Hypothalamus (tissue), 51 donors: ENCODE measurements around the gene MT2A.
"Not testable (repeated sequence)": the region's sequence is repeated elsewhere in the genome, so short reads cannot be mapped to it uniquely, and the experiment has no call there.

ENCODE experiments used
- DNase-seq, 51 donors: peaks; one replicate each; lab custom pipeline; 2025; lab: John Stamatoyannopoulos, UW

The MT2A gene

DNA sequence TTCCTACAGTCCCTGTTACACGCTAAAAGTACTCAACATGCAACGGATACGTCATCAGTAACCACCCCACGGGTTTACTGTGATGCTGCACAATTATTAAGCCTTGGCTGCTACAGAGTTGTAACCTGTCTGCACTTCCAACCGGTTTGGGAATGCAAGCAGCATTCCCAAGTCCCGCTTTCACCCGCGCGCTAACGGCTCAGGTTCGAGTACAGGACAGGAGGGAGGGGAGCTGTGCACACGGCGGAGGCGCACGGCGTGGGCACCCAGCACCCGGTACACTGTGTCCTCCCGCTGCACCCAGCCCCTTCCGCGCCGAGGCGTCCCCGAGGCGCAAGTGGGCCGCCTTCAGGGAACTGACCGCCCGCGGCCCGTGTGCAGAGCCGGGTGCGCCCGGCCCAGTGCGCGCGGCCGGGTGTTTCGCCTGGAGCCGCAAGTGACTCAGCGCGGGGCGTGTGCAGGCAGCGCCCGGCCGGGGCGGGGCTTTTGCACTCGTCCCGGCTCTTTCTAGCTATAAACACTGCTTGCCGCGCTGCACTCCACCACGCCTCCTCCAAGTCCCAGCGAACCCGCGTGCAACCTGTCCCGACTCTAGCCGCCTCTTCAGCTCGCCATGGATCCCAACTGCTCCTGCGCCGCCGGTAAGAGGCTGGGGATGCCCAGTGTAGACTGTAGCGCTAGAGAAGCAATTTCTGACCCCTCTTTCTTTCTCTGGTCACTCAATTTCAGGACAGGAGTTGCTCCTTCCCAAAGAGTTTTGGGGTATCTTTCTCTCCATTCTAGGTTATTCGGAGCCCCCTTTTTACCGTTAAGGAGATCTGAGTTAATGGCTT lies at the start of gene MT2A:
TSS of gene MT2A (plus strand) at position 542 of the 833 bp plus-strand sequence. CDS start at position 614, 72 bp downstream.
- peak in 46 of 51 donors; percentile 36 to 92 (median 80) for DNase-seq

DNA sequence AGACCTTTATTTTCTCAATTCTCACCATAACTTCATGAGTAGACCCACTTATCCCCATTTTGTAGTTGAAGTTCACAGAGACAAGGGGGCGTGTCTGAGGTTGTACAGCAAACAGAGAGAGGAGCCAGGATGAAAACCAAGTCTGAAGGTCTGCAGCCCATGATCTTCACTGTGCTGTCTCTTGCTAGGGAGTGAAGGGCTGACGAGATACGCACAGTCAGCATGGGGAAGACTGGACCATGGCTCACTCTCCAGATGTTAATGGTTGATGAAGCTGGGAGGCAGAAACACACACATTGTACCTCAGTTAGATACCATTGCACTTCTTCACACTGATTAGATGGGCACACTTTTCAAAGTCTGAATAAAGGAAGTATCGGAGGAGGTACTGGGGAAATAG lies 49.3 kb upstream of the MT2A start:
- DNase-seq = no peak

- DNase-seq = no peak
Observed at GRCh38 chr16:56560447-56560846, 47.9 kb upstream of the MT2A start.

GRCh38 chr16:56561126-56561525 lies 47.3 kb upstream of the MT2A start:
- no peak for DNase-seq

DNA sequence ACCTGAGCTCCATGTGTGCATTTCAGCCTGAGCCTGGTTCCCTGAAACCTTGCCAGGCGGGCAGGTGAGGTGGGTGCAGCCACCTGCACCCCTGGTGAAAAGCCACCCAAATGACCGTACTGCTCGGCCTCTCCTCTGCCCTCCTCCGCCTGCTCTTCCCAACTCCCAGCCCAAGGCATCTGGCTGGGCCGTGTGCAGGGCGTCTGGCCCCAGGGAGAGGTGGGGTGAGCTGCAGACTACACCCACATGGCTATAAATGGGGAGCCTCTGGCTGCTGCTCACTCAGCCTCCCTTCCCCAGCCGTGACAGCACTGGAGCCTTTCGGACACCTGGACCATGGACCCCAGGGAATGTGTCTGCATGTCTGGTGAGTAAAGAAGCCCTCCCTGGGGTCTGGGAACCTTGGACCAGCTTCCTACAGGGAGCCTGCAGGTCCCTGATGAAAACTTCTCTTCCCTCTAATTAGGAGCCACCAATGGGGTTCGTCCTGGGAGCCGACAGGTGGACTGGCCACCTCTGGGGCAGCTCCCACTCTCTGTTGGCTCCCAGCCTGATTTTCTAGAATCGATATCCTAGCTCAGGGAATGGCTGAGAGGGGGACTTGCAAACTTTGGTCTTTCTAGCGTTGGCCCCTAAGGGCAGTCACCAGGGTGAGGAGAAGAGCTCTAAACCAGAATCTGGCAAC lies 43.4 kb upstream of the MT2A start, which contains the start of gene MT4:
TSS of gene MT4 (plus strand) at position 281 of the 685 bp plus-strand sequence. CDS start at position 337, 56 bp downstream.
- DNase-seq = no peak

DNA sequence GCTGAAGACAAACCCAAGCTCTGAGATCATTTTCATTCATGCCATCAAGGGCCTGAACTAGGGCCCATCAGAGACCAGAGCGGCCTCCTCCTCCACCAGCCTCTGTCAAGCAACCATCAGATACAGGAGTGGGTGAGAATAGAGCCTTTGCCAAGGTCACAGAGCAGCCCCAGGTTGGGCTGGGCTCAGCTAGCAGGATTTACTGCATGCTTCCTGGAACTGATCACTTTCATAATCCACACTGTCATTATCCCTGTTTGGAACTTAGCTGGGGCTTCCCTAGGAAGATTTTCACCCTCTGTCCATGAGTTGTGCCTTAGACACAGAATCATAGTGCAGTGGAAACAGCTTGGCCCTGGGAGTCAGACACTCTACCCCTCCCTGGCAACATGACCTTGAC lies 38.4 kb upstream of the MT2A start:
- DNase-seq = no peak

DNA sequence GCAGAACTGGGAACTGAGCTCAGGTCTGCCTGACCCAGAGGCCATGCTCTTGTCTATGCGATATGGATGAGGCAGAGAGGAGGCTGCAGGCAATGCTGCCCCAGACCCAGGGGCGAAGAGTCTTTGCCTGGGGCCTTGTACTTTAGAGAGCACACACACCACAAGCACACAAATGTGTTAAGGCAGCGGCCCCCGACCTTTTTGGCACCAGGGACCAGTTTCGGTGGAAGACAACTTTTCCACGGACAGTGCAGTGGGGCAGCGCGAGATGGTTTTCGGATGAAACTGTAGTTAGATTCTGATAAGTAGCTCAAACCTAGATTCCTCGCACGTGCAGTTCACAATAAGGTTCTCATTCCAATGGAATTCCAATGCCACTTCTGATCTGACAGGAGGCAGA lies 36.9 kb upstream of the MT2A start:
- DNase-seq = no peak

- no peak for DNase-seq
Observed at GRCh38 chr16:56574625-56575024, 33.8 kb upstream of the MT2A start.

GRCh38 chr16:56576585-56577299 lies 31.6 kb upstream of the MT2A start:
- peak in 17 of 51 donors; percentile 6 to 59 (median 19) for DNase-seq

- no peak for DNase-seq
Observed at GRCh38 chr16:56577300-56577625, 31.1 kb upstream of the MT2A start.

- no peak for DNase-seq
Observed at GRCh38 chr16:56580391-56581048, 27.9 kb upstream of the MT2A start.

DNA sequence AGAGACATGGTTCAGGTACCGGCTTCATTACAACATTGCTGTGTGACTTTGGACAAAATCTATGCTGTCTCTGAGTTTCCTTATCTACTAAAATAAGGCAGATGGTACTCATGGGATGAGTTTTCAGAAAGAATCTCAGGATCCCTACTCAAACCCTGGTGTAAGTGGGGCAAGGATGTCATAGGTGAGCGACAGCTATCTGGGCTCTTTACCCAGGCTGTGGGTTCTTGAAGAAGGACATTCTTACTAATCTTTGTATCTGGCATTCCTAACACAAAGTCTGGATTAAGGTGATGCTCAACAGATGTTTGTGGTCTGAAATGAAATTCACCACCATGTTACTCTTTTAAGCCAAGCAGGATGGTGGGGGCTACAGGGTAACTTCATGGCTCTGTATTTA lies 25.5 kb upstream of the MT2A start:
- DNase-seq = not testable (repeated sequence)

GRCh38 chr16:56583351-56584168 lies 24.8 kb upstream of the MT2A start:
- no peak for DNase-seq

DNA sequence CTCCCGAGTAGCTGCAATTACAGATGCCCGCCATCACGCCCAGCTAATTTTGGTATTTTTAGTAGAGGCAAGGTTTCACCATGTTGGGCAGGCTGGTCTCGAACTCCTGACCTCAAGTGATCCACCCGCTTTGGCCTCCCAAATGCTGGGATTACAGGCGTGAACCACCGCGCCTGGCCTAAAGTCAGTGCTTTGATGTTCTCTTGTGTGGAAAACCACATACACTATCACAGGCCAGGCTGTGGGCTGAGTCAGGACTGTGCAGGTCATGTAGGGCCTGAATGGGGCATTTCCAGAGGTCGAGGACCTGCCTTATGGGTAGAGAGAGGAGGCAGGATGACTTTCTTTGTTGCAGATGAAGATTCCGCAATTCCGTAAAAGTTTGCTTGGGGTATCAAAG lies 24.1 kb upstream of the MT2A start:
- DNase-seq = no peak

DNA sequence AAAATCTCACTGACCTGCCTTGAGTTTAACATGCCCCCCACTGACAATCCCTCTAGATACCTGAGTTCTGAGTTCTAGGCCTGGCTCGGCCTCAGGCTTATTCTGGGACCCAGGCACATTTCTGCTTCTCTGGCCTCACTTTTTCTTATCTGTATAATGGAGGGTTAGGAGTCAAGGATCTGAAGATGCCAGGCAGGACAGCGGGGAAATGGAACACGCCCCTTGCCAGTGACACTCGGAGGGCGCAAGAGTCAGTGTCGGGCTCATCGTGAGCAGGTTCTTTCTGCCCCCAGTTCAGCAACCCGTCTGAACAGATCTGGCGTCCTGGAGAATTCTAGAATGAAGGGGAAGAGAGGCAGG lies 19.6 kb upstream of the MT2A start:
- no peak for DNase-seq

DNA sequence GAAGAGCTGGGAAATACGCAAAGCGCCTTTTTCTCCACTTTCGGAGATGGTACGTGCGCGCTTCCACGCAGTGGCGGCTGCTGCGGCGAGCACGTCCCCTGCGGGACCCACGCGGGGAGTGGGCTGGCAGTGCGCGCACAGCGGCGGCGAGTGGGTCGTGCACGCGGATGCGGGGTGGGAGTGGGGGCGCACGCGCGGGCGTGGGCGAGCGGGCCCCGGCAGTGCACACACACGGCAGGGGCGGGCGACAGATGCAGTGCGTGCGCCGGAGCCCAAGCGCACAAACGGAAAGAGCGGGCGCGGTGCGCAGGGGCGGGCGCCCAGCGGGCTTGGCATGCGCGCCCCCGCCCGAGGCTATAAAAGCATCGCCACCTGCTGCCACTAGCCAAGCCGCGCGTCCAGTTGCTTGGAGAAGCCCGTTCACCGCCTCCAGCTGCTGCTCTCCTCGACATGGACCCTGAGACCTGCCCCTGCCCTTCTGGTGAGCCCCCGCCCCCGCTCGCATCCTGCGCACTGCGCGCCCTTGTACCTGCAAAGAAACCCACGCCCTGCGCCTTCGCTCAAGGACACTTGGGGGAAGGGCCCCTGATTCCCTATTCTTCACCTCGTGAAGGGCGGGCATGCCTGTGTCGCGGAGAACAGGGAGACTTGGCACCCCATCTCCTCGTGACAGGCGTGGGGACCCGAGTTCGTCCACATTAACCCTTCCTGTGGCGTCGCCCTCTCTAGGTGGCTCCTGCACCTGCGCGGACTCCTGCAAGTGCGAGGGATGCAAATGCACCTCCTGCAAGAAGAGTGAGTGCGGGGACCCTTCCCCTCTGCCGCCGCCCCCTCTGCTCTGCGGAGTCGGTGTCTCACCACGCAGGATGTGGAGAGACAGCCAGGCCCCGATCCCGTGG lies 19.0 kb upstream of the MT2A start, which contains the start of gene MT3:
TSS of gene MT3 (plus strand) at position 388 of the 899 bp plus-strand sequence. CDS start at position 451, 63 bp downstream.
- DNase-seq = peak in 45 of 51 donors; percentile 30 to 88 (median 73)

GRCh38 chr16:56591377-56592060 lies 16.9 kb upstream of the MT2A start:
- DNase-seq = peak in 2 of 51 donors; percentile 26 to 47
